HepG2 (cell line): ENCODE results near the gene GMEB2. TPM values are rescaled to one million over a fixed set of nuclear protein-coding genes. Genes with fewer than 3 reads are reported as not detected.
A peak's percentile ranks its signal among the peaks of the same experiment; 100 is the strongest.

Source experiments
- ELF4 ChIP-seq: sonication (generic); formaldehyde crosslinking; IDR thresholded peaks from 2 replicates; pipeline ENCODE4 v1.5.0; 2020; ENCODE audit warnings: missing genetic modification reagents, mild to moderate bottlenecking, moderate library complexity, borderline replicate concordance
- GLI4 ChIP-seq: sonication (generic); formaldehyde crosslinking; IDR thresholded peaks from 2 replicates; pipeline ENCODE4 v1.5.1; 2020; ENCODE audit warnings: missing genetic modification reagents, mild to moderate bottlenecking, moderate library complexity, borderline replicate concordance
- HNRNPL ChIP-seq: fragments of 200-400 bp; formaldehyde crosslinking; IDR thresholded peaks from 2 replicates; pipeline ENCODE4 v1.6.1; 2017; ENCODE audit warnings: mild to moderate bottlenecking, low read depth, low read length
- IKZF4 ChIP-seq: sonication (generic); formaldehyde crosslinking; IDR thresholded peaks from 2 replicates; pipeline ENCODE4 v1.5.1; 2020; ENCODE audit warnings: borderline replicate concordance, mild to moderate bottlenecking, low read depth, missing genetic modification reagents; ENCODE audit errors: not compliant biosample characterization
- MEIS1 ChIP-seq: sonication (generic); formaldehyde crosslinking; IDR thresholded peaks from 2 replicates; pipeline ENCODE4 v1.9.0; 2021; ENCODE audit warnings: mild to moderate bottlenecking, missing genetic modification reagents, moderate library complexity, borderline replicate concordance
- MTERF4 ChIP-seq: sonication (generic); formaldehyde crosslinking; IDR thresholded peaks from 2 replicates; pipeline ENCODE4 v1.8.0; 2023; ENCODE audit warnings: mild to moderate bottlenecking, missing genetic modification reagents
- ONECUT2 ChIP-seq: sonication (generic); formaldehyde crosslinking; IDR thresholded peaks from 2 replicates; pipeline ENCODE4 v1.4.0; 2020; ENCODE audit warnings: missing genetic modification reagents
- RAD21 ChIP-seq: fragments of 450-650 bp; formaldehyde crosslinking; IDR thresholded peaks from 2 replicates; pipeline ENCODE4 v1.5.0; 2020; ENCODE audit warnings: mild to moderate bottlenecking
- TARDBP ChIP-seq: sonication (generic); formaldehyde crosslinking; IDR thresholded peaks from 2 replicates; pipeline ENCODE4 v1.8.0; 2022; ENCODE audit warnings: mild to moderate bottlenecking, missing genetic modification reagents
- TEAD2 ChIP-seq: sonication (generic); formaldehyde crosslinking; IDR thresholded peaks from 2 replicates; pipeline ENCODE4 v1.9.0; 2021; ENCODE audit warnings: missing genetic modification reagents
- TGIF2 ChIP-seq: IDR thresholded peaks from 2 replicates; pipeline ENCODE4 v1.6.1; 2016; ENCODE audit warnings: control low read depth, missing compliant biosample characterization
- ZBED4 ChIP-seq: sonication (generic); formaldehyde crosslinking; IDR thresholded peaks from 2 replicates; pipeline ENCODE4 v1.4.0; 2020; ENCODE audit warnings: missing genetic modification reagents, borderline replicate concordance
- ZNF20 ChIP-seq: sonication (generic); formaldehyde crosslinking; IDR thresholded peaks from 2 replicates; pipeline ENCODE4 v1.4.0; 2020; ENCODE audit warnings: mild to moderate bottlenecking, moderate library complexity, missing genetic modification reagents
- ZNF234 ChIP-seq: sonication (generic); formaldehyde crosslinking; conservative IDR thresholded peaks from 2 replicates; pipeline ENCODE4 v1.5.1; 2020; ENCODE audit warnings: mild to moderate bottlenecking, missing genetic modification reagents
- ZNF256 ChIP-seq: sonication (generic); formaldehyde crosslinking; conservative IDR thresholded peaks from 2 replicates; pipeline ENCODE4 v1.4.0; 2020; ENCODE audit warnings: missing genetic modification reagents
- ZNF34 ChIP-seq: sonication (generic); formaldehyde crosslinking; IDR thresholded peaks from 2 replicates; pipeline ENCODE4 v1.4.0; 2020; ENCODE audit warnings: mild to moderate bottlenecking, missing genetic modification reagents, borderline replicate concordance
- ZNF354B ChIP-seq: sonication (generic); formaldehyde crosslinking; IDR thresholded peaks from 2 replicates; pipeline ENCODE4 v1.8.0; 2022; ENCODE audit warnings: mild to moderate bottlenecking, missing genetic modification reagents
- ZNF383 ChIP-seq: sonication (generic); formaldehyde crosslinking; IDR thresholded peaks from 2 replicates; pipeline ENCODE4 v1.4.0; 2020; ENCODE audit warnings: missing genetic modification reagents, mild to moderate bottlenecking, borderline replicate concordance
- ZNF432 ChIP-seq: sonication (generic); formaldehyde crosslinking; IDR thresholded peaks from 2 replicates; pipeline ENCODE4 v1.5.0; 2020; ENCODE audit warnings: missing genetic modification reagents, mild to moderate bottlenecking, borderline replicate concordance
- ZNF512B ChIP-seq: sonication (generic); formaldehyde crosslinking; IDR thresholded peaks from 2 replicates; pipeline ENCODE4 v1.5.1; 2020; ENCODE audit warnings: missing genetic modification reagents, mild to moderate bottlenecking, borderline replicate concordance
- ZNF567 ChIP-seq: sonication (generic); formaldehyde crosslinking; IDR thresholded peaks from 2 replicates; pipeline ENCODE4 v1.8.1; 2023; ENCODE audit warnings: mild to moderate bottlenecking, missing genetic modification reagents, borderline replicate concordance
- ZNF605 ChIP-seq: sonication (generic); formaldehyde crosslinking; IDR thresholded peaks from 2 replicates; pipeline ENCODE4 v1.8.0; 2022; ENCODE audit warnings: mild to moderate bottlenecking, missing genetic modification reagents
- ZNF629 ChIP-seq: sonication (generic); formaldehyde crosslinking; conservative IDR thresholded peaks from 2 replicates; pipeline ENCODE4 v1.5.0; 2020; ENCODE audit warnings: missing genetic modification reagents
- polyA plus RNA-seq, 8 experiments: library from polyadenylated mRNA; depleted of rRNA in 3 of 8; stranded (reverse) in 7 of 8; unstranded in 1 of 8; fragments of >200 nt; fragmentation: Illumina TruSeq in 4 of 8; extraction: Trizol in 4 of 8; gene quantifications; 2 replicates each; pipeline versions ENCODE4 v1.2.1 to v1.2.3, GENCODE V29; 2011 to 2016; ENCODE audit warnings: low read depth in 4 of 8, missing spikeins in 1 of 8, mixed read lengths in 1 of 8; ENCODE audit not compliant: insufficient read depth in 1 of 8
- total RNA-seq, 5 experiments: library from RNA; depleted of rRNA; stranded (reverse); fragments of >200 nt; fragmentation: Illumina TruSeq; extraction: Trizol; gene quantifications; 2 replicates each; pipeline ENCODE4 v1.2.3, GENCODE V29; 2016; ENCODE audit warnings: low read depth in 1 of 5

The GMEB2 gene
- total and polyA plus RNA-seq, 2 of the 13 experiments (the other 11 are each of a cell fraction or from before 2014, with no cell fraction given), result 10.6 to 12.4 TPM

- TF ChIP-seq ZNF34 (CRISPR knock-in tag) (no peak), ZNF567 (CRISPR knock-in tag) (peak; percentile 25; the same call in 1 of the 2 replicates), GLI4 (CRISPR knock-in tag) (no peak; the same call in 1 of the 2 replicates), TEAD2 (CRISPR knock-in tag) (no peak), ZNF629 (CRISPR knock-in tag) (no peak), ZNF234 (CRISPR knock-in tag) (no peak), ZNF432 (CRISPR knock-in tag) (peak; percentile 93; the same call in 1 of the 2 replicates), ZNF256 (CRISPR knock-in tag) (no peak), RAD21 (CRISPR knock-in tag) (no peak), MEIS1 (CRISPR knock-in tag) (0 out of 2 replicates have a peak, but pooled peaks have one; percentile 4), IKZF4 (CRISPR knock-in tag) (no peak), ZNF383 (no peak), ZNF354B (no peak), MTERF4 (CRISPR knock-in tag) (peak; percentile 76), ZNF20 (CRISPR knock-in tag) (no peak), HNRNPL (no peak), ZNF605 (no peak), TGIF2 (no peak), ELF4 (CRISPR knock-in tag) (no peak), ONECUT2 (CRISPR knock-in tag) (no peak), ZBED4 (CRISPR knock-in tag) (no peak), TARDBP (no peak), ZNF512B (no peak)
Observed at GRCh38 chr20:63657260-63657936, 30.5 kb upstream of the GMEB2 start (continued).
